GM12892 (cell line): ENCODE measurements around the gene TMEM247.

Experiments used
- POLR2A ChIP-seq: IDR thresholded peaks from 2 replicates; pipeline ENCODE4 v1.6.1; 2011; ENCODE audit warnings: low read depth, low read length, control low read depth
- POLR2AphosphoS5 ChIP-seq: IDR thresholded peaks from 2 replicates; pipeline ENCODE4 v1.6.1; 2011; ENCODE audit warnings: low read depth, low read length, control low read depth
- TAF1 ChIP-seq: IDR thresholded peaks from 2 replicates; pipeline ENCODE4 v1.6.1; 2011; ENCODE audit warnings: low read depth, mild to moderate bottlenecking, control low read depth, low read length, borderline replicate concordance

DNA sequence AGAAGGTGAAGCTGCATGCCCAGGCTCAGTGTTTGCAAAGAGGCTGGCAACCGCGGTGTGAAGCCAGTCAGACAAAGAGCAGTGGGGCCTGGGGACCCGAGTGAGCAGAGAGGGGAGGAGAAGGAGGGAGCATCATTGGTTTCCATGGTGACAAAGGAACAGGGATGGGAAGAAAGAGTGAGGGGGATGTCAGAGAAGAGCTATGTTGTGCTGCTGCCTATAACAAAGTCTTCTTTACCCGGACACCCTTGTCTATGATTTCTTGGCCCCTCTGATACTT, 14.5 kb downstream of the TMEM247 start:
- TF ChIP-seq POLR2A: no peak
- TF ChIP-seq TAF1: no peak
- TF ChIP-seq POLR2AphosphoS5: no peak
